Neural cell (in vitro differentiated cells): Measurements from ENCODE around the gene TAOK1.

ENCODE experiments used
- CTCF ChIP-seq: fragments of 450-650 bp; IDR thresholded peaks from 2 replicates; pipeline ENCODE4 v1.5.1; 2014; ENCODE audit warnings: antibody characterized with exemption, mild to moderate bottlenecking, moderate library complexity; ENCODE audit not compliant: poor library complexity, severe bottlenecking
- EZH2 ChIP-seq: fragments of 200-600, 300-800 bp; shearing (Covaris generic), sonication (generic); IDR thresholded peaks from 2 replicates; pipeline ENCODE4 v1.6.1; 2014; ENCODE audit warnings: antibody characterized with exemption, low read length, borderline replicate concordance, mild to moderate bottlenecking; ENCODE audit not compliant: insufficient read depth, poor library complexity, severe bottlenecking
- POLR2AphosphoS5 ChIP-seq: IDR thresholded peaks from 2 replicates; pipeline ENCODE4 v1.6.1; 2012
- RAD21 ChIP-seq: fragments of 450-650 bp; conservative IDR thresholded peaks from 2 replicates; pipeline ENCODE4 v1.6.1; 2014; ENCODE audit warnings: antibody characterized with exemption, mild to moderate bottlenecking, moderate library complexity

GRCh38 chr17:29587591-29587990, 197.4 kb downstream of the TAOK1 start:
- no peak for TF ChIP-seq POLR2AphosphoS5
- no peak for TF ChIP-seq CTCF
- no peak for TF ChIP-seq EZH2
- no peak for TF ChIP-seq RAD21
